GM12878 (cell line): ENCODE results near the gene NCAPH2. TPM values are rescaled to one million over a fixed set of nuclear protein-coding genes. Genes with fewer than 3 reads are reported as not detected.

Experiments
- ATAC-seq: fragments of 200-7000 bp; cut with Tn5 transposase; 3 replicates; pipeline ENCODE4 v1.9.1; 2020; ENCODE audit warnings: mild to moderate bottlenecking, moderate library complexity
- BruUV-seq: library from RNA; stranded (reverse); fragments of 400-500 nt; replicated peaks from 2 replicates; lab custom pipeline; 2021; lab: Mats Ljungman, UMichigan
- CTCF ChIA-PET: fragments of 300-600 bp; sonication (Branson Sonifier 250); formaldehyde crosslinking; extraction: SDS; loops from one replicate; lab custom pipeline; 2021; ENCODE audit warnings: inconsistent platforms; lab: Yijun Ruan, JAX
- POLR2A ChIA-PET: fragments of 350-600 bp; formaldehyde crosslinking; extraction: SDS; loops from one replicate; lab custom pipeline; 2021; ENCODE audit warnings: inconsistent platforms; lab: Charles Lee
- RAD21 ChIA-PET: fragments of 300-600 bp; sonication (Branson Sonifier 250); formaldehyde crosslinking; loops from one replicate; lab custom pipeline; 2023; ENCODE audit warnings: antibody characterized with exemption; ENCODE audit not compliant: unreplicated experiment; lab: Charles Lee
- SMC1A ChIA-PET: fragments of 300-600 bp; sonication (Branson Sonifier 250); formaldehyde crosslinking; loops from one replicate; lab custom pipeline; 2023; ENCODE audit not compliant: unreplicated experiment, uncharacterized antibody; lab: Charles Lee
- DNase-seq: peaks from one replicate; pipeline ENCODE4 v3.0.0-alpha.2; 2011; ENCODE audit warnings: low read depth, low spot score
- FAIRE-seq: peaks from 3 replicates; lab custom pipeline; 2011; peaks lifted over from hg19 to GRCh38; lab: Jason Lieb, UNC
- H2AFZ ChIP-seq: 2 replicates; pipeline ENCODE4 v1.6.0; 2011; ENCODE audit warnings: low read depth, low read length, control low read depth; ENCODE audit not compliant: control insufficient read depth
- H3K27ac ChIP-seq: 2 replicates; pipeline ENCODE4 v1.5.1; 2011; ENCODE audit warnings: control low read depth; ENCODE audit not compliant: control insufficient read depth, insufficient read depth
- H3K27me3 ChIP-seq, 2 experiments: replicated peaks in 1 of 2; 2 replicates each; pipeline versions ENCODE4 v1.6.0 to v1.6.1; 2011; ENCODE audit warnings: low read length in 1 of 2; ENCODE audit not compliant: control insufficient read depth in 2 of 2, insufficient read depth in 2 of 2
- H3K36me3 ChIP-seq, 2 experiments: 2 replicates each; pipeline ENCODE4 v1.5.1; 2011; ENCODE audit warnings: low read length in 1 of 2; ENCODE audit not compliant: control insufficient read depth in 2 of 2, insufficient read depth in 2 of 2
- H3K4me1 ChIP-seq: 2 replicates; pipeline ENCODE4 v1.6.1; 2011; ENCODE audit warnings: mild to moderate bottlenecking, low read length, moderate library complexity, mixed read lengths; ENCODE audit not compliant: control insufficient read depth, insufficient read depth
- H3K4me2 ChIP-seq: 2 replicates; pipeline ENCODE4 v1.6.0; 2011; ENCODE audit warnings: control low read depth; ENCODE audit not compliant: control insufficient read depth, insufficient read depth
- H3K4me3 ChIP-seq: fragments of 200-600 bp; sonication (generic); 2 replicates; pipeline ENCODE4 v1.5.1; 2016
- H3K79me2 ChIP-seq: 2 replicates; pipeline ENCODE4 v1.6.0; 2011; ENCODE audit warnings: low read length; ENCODE audit not compliant: control insufficient read depth, insufficient read depth
- H3K9ac ChIP-seq: 2 replicates; pipeline ENCODE4 v1.8.0; 2011; ENCODE audit warnings: low read length, control low read depth, mixed read lengths; ENCODE audit not compliant: control insufficient read depth, insufficient read depth
- H3K9me3 ChIP-seq: replicated peaks from 3 replicates; pipeline ENCODE4 v1.5.1; 2011; ENCODE audit warnings: mild to moderate bottlenecking, low read length; ENCODE audit not compliant: control insufficient read depth, insufficient read depth
- H4K20me1 ChIP-seq: 2 replicates; pipeline ENCODE4 v1.6.0; 2011; ENCODE audit not compliant: control insufficient read depth, insufficient read depth
- BMI1 ChIP-seq: fragments of 450-650 bp; IDR thresholded peaks from 2 replicates; pipeline ENCODE4 v1.6.1; 2016; ENCODE audit warnings: mild to moderate bottlenecking, moderate library complexity, borderline replicate concordance
- CEBPZ ChIP-seq: fragments of 150-350 bp; IDR thresholded peaks from 2 replicates; pipeline ENCODE4 v1.6.1; 2016; ENCODE audit warnings: low read depth, low read length
- CHD4 ChIP-seq: fragments of 200-600 bp; sonication (generic); IDR thresholded peaks from 2 replicates; pipeline ENCODE4 v1.6.1; 2016; ENCODE audit warnings: mild to moderate bottlenecking
- DPF2 ChIP-seq: fragments of 450-650 bp; IDR thresholded peaks from 2 replicates; pipeline ENCODE4 v1.6.1; 2017; ENCODE audit warnings: mild to moderate bottlenecking
- IKZF2 ChIP-seq, 2 experiments: fragments of 450-650 bp; IDR thresholded peaks; 2 replicates each; pipeline ENCODE4 v1.6.1; 2017; ENCODE audit warnings: mild to moderate bottlenecking in 2 of 2, moderate library complexity in 2 of 2
- NKRF ChIP-seq: fragments of 450-650 bp; conservative IDR thresholded peaks from 2 replicates; pipeline ENCODE4 v1.6.1; 2017; ENCODE audit warnings: mild to moderate bottlenecking, moderate library complexity
- PAX5 ChIP-seq: IDR thresholded peaks from 2 replicates; pipeline ENCODE4 v1.6.1; 2011; ENCODE audit warnings: low read depth, low read length, borderline replicate concordance
- SMAD1 ChIP-seq: fragments of 450-650 bp; IDR thresholded peaks from 2 replicates; pipeline ENCODE4 v1.6.1; 2018; ENCODE audit warnings: mild to moderate bottlenecking, low read depth; ENCODE audit not compliant: partially characterized antibody
- SP1 ChIP-seq: IDR thresholded peaks from one replicate; pipeline ENCODE4 v1.6.1; 2011; ENCODE audit warnings: low read depth, low read length
- YBX1 ChIP-seq: fragments of 450-650 bp; IDR thresholded peaks from 2 replicates; pipeline ENCODE4 v1.6.1; 2016; ENCODE audit warnings: antibody characterized with exemption
- ZNF207 ChIP-seq: fragments of 450-650 bp; IDR thresholded peaks from 2 replicates; pipeline ENCODE4 v1.6.1; 2014; ENCODE audit warnings: antibody characterized with exemption, mild to moderate bottlenecking, borderline replicate concordance
- ZNF687 ChIP-seq: fragments of 450-650 bp; IDR thresholded peaks from 2 replicates; pipeline ENCODE4 v1.6.1; 2017; ENCODE audit warnings: mild to moderate bottlenecking, moderate library complexity
- WGBS: methylation state at CpG from one replicate; pipeline ENCODE4 v1.1.6; 2016; ENCODE audit warnings: low lambda C conversion rate; ENCODE audit not compliant: insufficient replicate concordance, insufficient coverage; ENCODE audit errors: missing lambda C conversion rate; 5-methylcytosine and 5-hydroxymethylcytosine counted together
- in situ Hi-C: fragments of 300-500 bp; cut with MboI; formaldehyde crosslinking; loops from 9 replicates; pipeline ENCODE4 v1.14.3; 2018; ENCODE audit warnings: mixed read lengths
- intact Hi-C: fragments of 100-400 bp; cut with micrococcal nuclease; formaldehyde crosslinking; loops from one replicate; pipeline ENCODE4 v1.14.2; 2022; ENCODE audit not compliant: unreplicated experiment
- polyA plus RNA-seq, 11 experiments: library from polyadenylated mRNA; depleted of rRNA in 4 of 11; unstranded in 6 of 11; stranded (reverse) in 5 of 11; fragments of >200 nt; fragmentation: Nextera tagmentation in 4 of 11; fragmentation: Illumina TruSeq in 1 of 11; extraction: Ambion mirVana in 4 of 11; extraction: Trizol in 1 of 11; gene quantifications; 1 replicate in 1 of 11; 2 replicates in 10 of 11; pipeline versions ENCODE4 v1.2.1 to v1.2.3, GENCODE V29; 2011 to 2016; ENCODE audit warnings: inconsistent platforms in 2 of 11, missing spikeins in 2 of 11, low read depth in 1 of 11
- total RNA-seq, 4 experiments: library from RNA; depleted of rRNA in 3 of 4; stranded (reverse); fragments of >200 nt in 3 of 4; fragmentation: Illumina TruSeq in 1 of 4; extraction: Trizol in 1 of 4; gene quantifications; 2 replicates each; pipeline versions ENCODE4 v1.2.1 to v1.2.3, GENCODE V29; 2013 to 2021

The NCAPH2 gene
- total and polyA plus RNA-seq, 10 of the 15 experiments (the other 5 are each of a cell fraction or from before 2014, with no cell fraction given) = 5.0 to 110 (median 59.9) TPM

- Histone ChIP-seq H4K20me1 (no peaks in the 10 kb centered on the region), H3K9me3 (no peaks in the 10 kb centered on the region), H3K79me2 (peaks cover 9% of the 10 kb centered on the region), H3K27me3 (peaks cover 0 to under 1% of the 10 kb centered on the region in 2 experiments; a peak in 1 of 4 replicates), H3K4me3 (no peak overlapping the region; the same call in 1 of the 2 replicates), H3K36me3 (no peaks in the 10 kb centered on the region), H3K4me1 (peaks cover 51% of the 10 kb centered on the region), H3K27ac (peak overlapping the region; percentile 100), H3K9ac (peak overlapping the region; percentile 97), H2AFZ (peak overlapping the region; percentile 1; the same call in 1 of the 2 replicates), H3K4me2 (peak overlapping the region; percentile 76)
- DNase-seq (peak; percentile 93), FAIRE-seq (peak; percentile 94), ATAC-seq (peak; percentile 60)
- WGBS = 10% methylated on average over 19 of the region's 19 CpGs
- intact Hi-C loops = loop anchor here (5.0 kb wide), 1 partner anchor 80 kb away; no protein-coding TSS in a partner anchor
- RAD21 ChIA-PET = interaction anchor here (1.0 to 6.1 kb wide), 5 partner anchors 8 to 79 kb away, joined by 3 to 106 read pairs (median 4); partner anchors contain the start of genes LMF2, NCAPH2, SCO2 and TYMP
- POLR2A ChIA-PET = interaction anchor here (1.0 to 10.0 kb wide), 6 partner anchors 10 to 236 kb away, joined by 3 to 232 read pairs (median 4); partner anchors contain the start of genes LMF2, NCAPH2, SCO2 and TYMP
- SMC1A ChIA-PET = interaction anchor here (0.7 to 3.0 kb wide), 5 partner anchors 11 to 79 kb away, joined by 3 to 18 read pairs (median 4); partner anchors contain the start of gene SCO2
- BruUV-seq = TSS peak; percentile 75
- in situ Hi-C loops = no loop called here
- CTCF ChIA-PET = interaction anchor here (1.7 to 3.4 kb wide), 3 partner anchors 17 to 79 kb away, joined by 5 to 24 read pairs (median 12); partner anchors contain the start of gene SCO2
- TF ChIP-seq PAX5 = peak; percentile 67; the same call in 1 of the 2 replicates
- peak; percentile 74 for TF ChIP-seq DPF2
- TF ChIP-seq CEBPZ = no peak
- TF ChIP-seq SP1 = peak; percentile 7
- TF ChIP-seq NKRF = no peak
- TF ChIP-seq YBX1 = no peak
- peak; percentile 60; the same call in 1 of the 2 replicates for TF ChIP-seq BMI1
- peak; percentile 70 for TF ChIP-seq SMAD1
- TF ChIP-seq IKZF2 (IDR thresholded peaks at IDR 0.05) = peak; percentile 78 to 91
- no peak for TF ChIP-seq CHD4
- 0 out of 2 replicates have a peak, but pooled peaks have one; percentile 37 for TF ChIP-seq ZNF207
- TF ChIP-seq ZNF687 = peak; percentile 100
Measured at GRCh38 chr22:50542416-50542927, 34.4 kb downstream of the NCAPH2 start.
